ENCODE data around the gene ZNF274.
A peak's percentile ranks its signal among the peaks of the same experiment; 100 is the strongest.

The ZNF274 gene

GRCh38 chr19:58261600-58261967 lies 78.7 kb downstream of the ZNF274 start:
- Histone ChIP-seq H3K79me2 (ENCODE audit: insufficient read depth, low read length) (no peaks in the 10 kb centered on the region; the same call in 1 of the 2 replicates), H3K27me3 (ENCODE audit: insufficient read depth, low read length, poor library complexity) (no peaks in the 10 kb centered on the region), H3K9ac (ENCODE audit: low read depth, low read length) (no peak overlapping the region), H3K4me2 (ENCODE audit: insufficient read depth, low read length) (no peak overlapping the region), H3K27ac (ENCODE audit: low read length) (no peak overlapping the region), H4K20me1 (ENCODE audit: insufficient read depth, low read length) (no peaks in the 10 kb centered on the region), H3K9me3 (ENCODE audit: insufficient read depth, low read length, severe bottlenecking) (peaks cover 94% of the 10 kb centered on the region), H2AFZ (ENCODE audit: low read depth, low read length) (no peak overlapping the region), H3K4me3 (ENCODE audit: low read depth in 1 of 2, low read length in 2 of 2) (no peak overlapping the region; a peak in 1 of 4 replicates), H3K4me1 (ENCODE audit: insufficient read depth, low read length) (no peaks in the 10 kb centered on the region), H3K36me3 (ENCODE audit: insufficient read depth, low read length) (peaks cover 89% of the 10 kb centered on the region)
- DNase-seq (no peak), ATAC-seq (ENCODE audit: insufficient read depth, low read depth) (no peak)
- no peak for TF ChIP-seq EZH2 (IDR thresholded peaks at IDR 0.05; ENCODE audit: borderline replicate concordance, low read depth, low read length, severe bottlenecking)
- no peak for TF ChIP-seq CTCF (IDR thresholded peaks at IDR 0.05; ENCODE audit: borderline replicate concordance, extremely low read depth, low read length, poor library complexity, severe bottlenecking)

- Histone ChIP-seq H2AFZ (ENCODE audit: low read depth, low read length) (no peak overlapping the region), H3K36me3 (ENCODE audit: insufficient read depth, low read length) (peaks cover 94% of the 10 kb centered on the region), H3K4me1 (ENCODE audit: insufficient read depth, low read length) (no peaks in the 10 kb centered on the region), H3K4me2 (ENCODE audit: insufficient read depth, low read length) (no peak overlapping the region), H3K9ac (ENCODE audit: low read depth, low read length) (no peak overlapping the region), H4K20me1 (ENCODE audit: insufficient read depth, low read length) (no peaks in the 10 kb centered on the region), H3K27ac (ENCODE audit: low read length) (no peak overlapping the region), H3K27me3 (ENCODE audit: insufficient read depth, low read length, poor library complexity) (no peaks in the 10 kb centered on the region), H3K4me3 (ENCODE audit: low read depth in 1 of 2, low read length in 2 of 2) (peak overlapping the region in 1 of 2 experiments; percentile 6; a peak in 1 of 4 replicates), H3K79me2 (ENCODE audit: insufficient read depth, low read length) (peaks cover 2% of the 10 kb centered on the region; the same call in 1 of the 2 replicates), H3K9me3 (ENCODE audit: insufficient read depth, low read length, severe bottlenecking) (peaks cover 97% of the 10 kb centered on the region)
- ATAC-seq (ENCODE audit: insufficient read depth, low read depth) (no peak), DNase-seq (no peak)
- TF ChIP-seq EZH2 (IDR thresholded peaks at IDR 0.05; ENCODE audit: borderline replicate concordance, low read depth, low read length, severe bottlenecking) (no peak), CTCF (IDR thresholded peaks at IDR 0.05; ENCODE audit: borderline replicate concordance, extremely low read depth, low read length, poor library complexity, severe bottlenecking) (no peak)
Observed at GRCh38 chr19:58261968-58262921, 79.4 kb downstream of the ZNF274 start.

GRCh38 chr19:58262922-58263296 lies 80.0 kb downstream of the ZNF274 start:
- DNase-seq, result no peak
- peaks cover 88% of the 10 kb centered on the region for H3K36me3 ChIP-seq (ENCODE audit: insufficient read depth, low read length)

More at GRCh38 chr19:58262922-58263296, 80.0 kb downstream of the ZNF274 start:
- Histone ChIP-seq H3K27me3 (ENCODE audit: insufficient read depth, low read length, poor library complexity) (no peaks in the 10 kb centered on the region), H4K20me1 (ENCODE audit: insufficient read depth, low read length) (no peaks in the 10 kb centered on the region), H3K79me2 (ENCODE audit: insufficient read depth, low read length) (peaks cover 2% of the 10 kb centered on the region; the same call in 1 of the 2 replicates), H2AFZ (ENCODE audit: low read depth, low read length) (no peak overlapping the region), H3K27ac (ENCODE audit: low read length) (no peak overlapping the region), H3K4me1 (ENCODE audit: insufficient read depth, low read length) (no peaks in the 10 kb centered on the region), H3K9ac (ENCODE audit: low read depth, low read length) (no peak overlapping the region), H3K4me3 (ENCODE audit: low read depth in 1 of 2, low read length in 2 of 2) (peak overlapping the region in 1 of 2 experiments; percentile 6; a peak in 1 of 4 replicates), H3K9me3 (ENCODE audit: insufficient read depth, low read length, severe bottlenecking) (peaks cover 90% of the 10 kb centered on the region), H3K4me2 (ENCODE audit: insufficient read depth, low read length) (no peak overlapping the region)
- TF ChIP-seq CTCF (IDR thresholded peaks at IDR 0.05; ENCODE audit: borderline replicate concordance, extremely low read depth, low read length, poor library complexity, severe bottlenecking) (no peak), EZH2 (IDR thresholded peaks at IDR 0.05; ENCODE audit: borderline replicate concordance, low read depth, low read length, severe bottlenecking) (no peak)
- no peak for ATAC-seq (ENCODE audit: insufficient read depth, low read depth)
